Measurements from ENCODE around the gene ZSCAN5A. TPM values are rescaled to one million over a fixed set of nuclear protein-coding genes. Genes with fewer than 3 reads are reported as not detected.
"Not testable (repeated sequence)": the region's sequence is repeated elsewhere in the genome, so short reads cannot be mapped to it uniquely, and the experiment has no call there.

The ZSCAN5A gene
- total RNA-seq, 1 experiment from 2014 or later, result 9.7 TPM

DNA sequence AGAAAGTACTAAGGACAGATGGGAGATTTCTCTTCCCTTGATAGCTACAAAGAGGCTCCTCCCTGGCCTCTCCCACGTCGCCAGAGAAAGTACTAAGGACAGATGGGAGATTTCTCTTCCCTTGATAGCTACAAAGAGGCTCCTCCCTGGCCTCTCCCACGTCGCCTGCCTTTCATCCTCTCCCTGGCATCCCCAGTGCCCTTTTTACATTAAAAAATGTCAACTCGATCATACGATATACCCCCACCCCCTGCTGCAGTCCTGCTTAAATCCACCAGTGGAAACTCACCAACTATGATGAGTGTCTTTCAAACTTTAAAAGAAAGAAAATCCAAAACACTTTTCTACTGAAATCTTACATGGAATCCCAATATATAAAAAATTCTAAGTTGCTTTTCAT, 7.6 kb downstream of the ZSCAN5A start:
- H3K27ac ChIP-seq; H3K4me3 ChIP-seq; H3K9me3 ChIP-seq (replicated peaks); DNase-seq (ENCODE audit: low read depth in 1 of 2, low spot score in 2 of 2); H3K27me3 ChIP-seq (replicated peaks); H3K4me1 ChIP-seq (replicated peaks); H3K36me3 ChIP-seq: not testable (repeated sequence)

DNA sequence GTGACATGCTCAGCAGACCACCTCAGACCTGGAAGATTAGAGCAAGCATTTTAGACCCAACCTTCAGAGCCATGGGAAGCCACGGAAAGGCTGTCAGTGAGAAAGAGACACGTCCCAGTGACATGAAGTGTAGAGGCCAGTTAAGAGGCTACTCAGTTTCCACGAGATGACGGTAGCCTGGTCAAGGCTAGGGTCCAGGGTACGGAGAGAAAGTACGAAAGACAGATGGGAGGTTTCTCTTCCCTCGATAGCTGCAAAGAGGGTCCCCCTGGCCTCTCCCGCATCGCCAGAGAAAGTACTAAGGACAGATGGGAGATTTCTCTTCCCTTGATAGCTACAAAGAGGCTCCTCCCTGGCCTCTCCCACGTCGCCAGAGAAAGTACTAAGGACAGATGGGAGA, 8.6 kb downstream of the ZSCAN5A start:
- Histone ChIP-seq H3K4me3 (no peak overlapping the region), H3K4me1 (replicated peaks) (no peaks in the 10 kb centered on the region), H3K27me3 (replicated peaks) (no peaks in the 10 kb centered on the region), H3K36me3 (peaks cover 3% of the 10 kb centered on the region), H3K27ac (no peak overlapping the region), H3K9me3 (replicated peaks) (no peaks in the 10 kb centered on the region)
- no peak for DNase-seq (ENCODE audit: low read depth in 1 of 2, low spot score in 2 of 2)

DNA sequence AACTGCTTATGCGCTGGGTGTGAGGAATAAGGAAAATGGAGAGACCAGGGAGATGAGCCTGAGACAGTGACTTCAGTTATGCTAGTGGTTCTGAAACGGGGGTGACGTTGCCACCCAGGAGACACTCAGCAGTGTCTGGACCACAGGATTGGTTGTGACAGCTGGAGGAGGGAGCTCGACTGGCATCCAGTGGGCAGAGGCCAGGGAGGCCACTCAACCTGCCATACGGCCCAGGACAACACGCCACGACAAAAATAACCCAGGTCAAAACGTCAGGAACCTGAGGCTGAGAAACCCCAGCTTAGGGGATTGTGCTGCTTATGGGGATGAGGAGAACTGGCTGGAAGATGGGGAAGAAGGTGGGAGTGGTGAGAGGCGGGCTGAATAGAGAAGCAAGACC, 10.4 kb downstream of the ZSCAN5A start:
- H3K4me3 ChIP-seq, result no peak overlapping the region
- no peaks in the 10 kb centered on the region for H3K36me3 ChIP-seq
- no peaks in the 10 kb centered on the region for H3K9me3 ChIP-seq (replicated peaks)
- H3K27ac ChIP-seq, result no peak overlapping the region
- no peaks in the 10 kb centered on the region for H3K4me1 ChIP-seq (replicated peaks)
- H3K27me3 ChIP-seq (replicated peaks), result no peaks in the 10 kb centered on the region
- no peak for DNase-seq (ENCODE audit: low read depth in 1 of 2, low spot score in 2 of 2)

DNA sequence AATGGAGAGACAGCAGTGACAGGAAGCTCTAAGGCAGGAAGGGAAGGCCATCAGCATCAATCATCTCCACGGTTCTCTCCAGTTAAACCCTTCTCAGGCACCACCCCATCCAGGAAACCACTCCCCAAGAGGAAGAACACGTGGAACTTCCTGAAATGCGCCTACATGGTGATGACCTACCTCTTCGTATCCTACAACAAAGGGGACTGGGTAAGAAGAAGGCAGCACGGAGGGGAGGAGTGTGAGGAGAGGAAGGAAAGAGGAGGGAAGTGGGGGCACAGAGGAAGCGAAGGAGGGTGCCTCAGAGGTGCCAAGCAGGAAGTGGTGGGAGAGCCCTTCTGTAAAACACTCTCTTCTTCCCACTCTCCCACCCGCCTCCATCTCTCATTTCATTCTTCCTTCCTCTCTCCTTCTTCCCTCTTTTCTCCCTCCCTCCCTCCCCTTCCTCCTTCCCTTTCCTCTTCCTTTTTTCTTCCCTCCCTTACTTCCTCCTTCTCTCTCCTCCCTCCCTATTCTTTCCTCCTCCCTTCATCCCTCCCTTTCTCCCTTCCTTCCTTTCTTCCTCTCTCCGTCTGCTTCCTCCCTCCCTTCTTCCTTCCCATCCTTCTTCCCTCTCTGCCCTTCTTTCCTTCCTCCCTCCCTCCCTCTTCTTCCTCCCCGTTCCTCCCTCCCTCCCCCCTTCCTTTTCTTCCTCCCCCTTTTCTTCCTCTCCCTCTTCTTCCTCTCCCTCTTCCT, 12.6 kb downstream of the ZSCAN5A start:
- Histone ChIP-seq H3K36me3 (no peaks in the 10 kb centered on the region), H3K4me3 (no peak overlapping the region), H3K27ac (no peak overlapping the region), H3K4me1 (replicated peaks) (no peaks in the 10 kb centered on the region), H3K9me3 (replicated peaks) (no peaks in the 10 kb centered on the region), H3K27me3 (replicated peaks) (no peaks in the 10 kb centered on the region)
- DNase-seq (ENCODE audit: low read depth in 1 of 2, low spot score in 2 of 2), result no peak

DNA sequence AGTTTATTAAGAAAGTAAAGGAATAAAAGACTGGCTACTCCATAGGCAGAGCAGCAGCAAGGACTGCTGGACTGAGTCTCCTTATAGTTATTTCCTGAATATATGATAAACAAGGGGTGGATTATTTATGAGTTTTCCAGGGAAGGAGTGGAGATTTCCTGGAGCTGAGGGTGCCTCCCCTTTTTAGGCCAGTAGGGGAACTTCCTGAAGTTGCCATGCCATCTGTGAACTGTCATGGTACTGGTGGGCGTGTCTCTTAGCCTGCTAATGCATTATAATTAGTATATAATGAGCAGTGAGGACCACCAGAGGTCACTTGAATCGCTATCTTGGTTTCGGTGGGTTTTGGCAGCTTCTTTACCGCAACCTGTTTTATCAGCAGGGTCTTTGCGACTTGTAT, 13.5 kb downstream of the ZSCAN5A start:
- Histone ChIP-seq H3K27ac (no peak overlapping the region), H3K9me3 (replicated peaks) (no peaks in the 10 kb centered on the region), H3K36me3 (no peaks in the 10 kb centered on the region), H3K4me3 (no peak overlapping the region), H3K4me1 (replicated peaks) (no peaks in the 10 kb centered on the region), H3K27me3 (replicated peaks) (no peaks in the 10 kb centered on the region)
- DNase-seq (ENCODE audit: low read depth in 1 of 2, low spot score in 2 of 2), result no peak

DNA sequence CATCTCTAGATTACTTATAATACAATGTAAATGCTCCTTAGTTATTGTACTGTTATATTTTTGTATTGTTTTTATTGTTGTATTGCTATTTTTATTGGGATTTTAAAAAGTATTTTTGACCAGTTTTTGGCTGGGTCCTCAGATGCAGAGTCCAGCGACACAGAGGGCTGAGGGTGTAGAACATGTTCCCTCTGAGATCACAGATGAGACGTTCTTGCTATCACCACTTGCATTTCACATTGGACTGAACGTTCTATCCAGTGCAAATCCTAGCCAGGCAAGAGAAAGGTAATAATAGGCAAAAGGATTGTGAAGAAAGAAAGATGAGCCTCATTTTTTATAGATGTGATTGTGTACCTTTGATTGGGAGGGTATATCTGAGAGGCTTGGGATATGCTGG, 15.0 kb downstream of the ZSCAN5A start:
- DNase-seq (ENCODE audit: low read depth in 1 of 2, low spot score in 2 of 2), result no peak
- Histone ChIP-seq H3K36me3 (no peaks in the 10 kb centered on the region), H3K9me3 (replicated peaks) (no peaks in the 10 kb centered on the region), H3K4me3 (no peak overlapping the region), H3K27me3 (replicated peaks) (no peaks in the 10 kb centered on the region), H3K27ac (no peak overlapping the region), H3K4me1 (replicated peaks) (no peaks in the 10 kb centered on the region)

DNA sequence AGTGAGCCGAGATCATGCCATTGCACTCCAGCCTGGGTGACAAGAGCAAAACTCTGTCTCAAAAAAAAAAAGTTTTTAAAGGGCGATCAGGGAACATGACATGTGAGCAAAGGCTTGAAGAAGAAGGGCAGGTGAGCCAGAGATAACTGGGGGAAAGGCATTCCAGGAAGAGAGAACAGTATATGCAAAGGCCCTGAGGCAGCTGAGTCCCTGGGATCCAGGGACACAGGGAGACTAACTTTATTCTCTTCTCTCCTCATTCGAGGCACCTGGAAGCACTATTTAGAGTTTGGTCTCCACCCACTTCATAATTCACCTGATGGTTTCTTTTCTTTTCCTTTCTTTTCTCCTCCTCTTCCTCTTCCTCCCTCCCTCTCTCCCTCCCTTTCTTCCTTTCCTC, 17.6 kb downstream of the ZSCAN5A start:
- no peaks in the 10 kb centered on the region for H3K4me1 ChIP-seq (replicated peaks)
- H3K4me3 ChIP-seq, result no peak overlapping the region
- H3K36me3 ChIP-seq, result no peaks in the 10 kb centered on the region
- no peaks in the 10 kb centered on the region for H3K27me3 ChIP-seq (replicated peaks)
- DNase-seq (ENCODE audit: low read depth in 1 of 2, low spot score in 2 of 2), result no peak
- no peak overlapping the region for H3K27ac ChIP-seq
- H3K9me3 ChIP-seq (replicated peaks), result 0 out of 2 replicates have a peak, but pooled peaks cover 2% of the 10 kb centered on the region

DNA sequence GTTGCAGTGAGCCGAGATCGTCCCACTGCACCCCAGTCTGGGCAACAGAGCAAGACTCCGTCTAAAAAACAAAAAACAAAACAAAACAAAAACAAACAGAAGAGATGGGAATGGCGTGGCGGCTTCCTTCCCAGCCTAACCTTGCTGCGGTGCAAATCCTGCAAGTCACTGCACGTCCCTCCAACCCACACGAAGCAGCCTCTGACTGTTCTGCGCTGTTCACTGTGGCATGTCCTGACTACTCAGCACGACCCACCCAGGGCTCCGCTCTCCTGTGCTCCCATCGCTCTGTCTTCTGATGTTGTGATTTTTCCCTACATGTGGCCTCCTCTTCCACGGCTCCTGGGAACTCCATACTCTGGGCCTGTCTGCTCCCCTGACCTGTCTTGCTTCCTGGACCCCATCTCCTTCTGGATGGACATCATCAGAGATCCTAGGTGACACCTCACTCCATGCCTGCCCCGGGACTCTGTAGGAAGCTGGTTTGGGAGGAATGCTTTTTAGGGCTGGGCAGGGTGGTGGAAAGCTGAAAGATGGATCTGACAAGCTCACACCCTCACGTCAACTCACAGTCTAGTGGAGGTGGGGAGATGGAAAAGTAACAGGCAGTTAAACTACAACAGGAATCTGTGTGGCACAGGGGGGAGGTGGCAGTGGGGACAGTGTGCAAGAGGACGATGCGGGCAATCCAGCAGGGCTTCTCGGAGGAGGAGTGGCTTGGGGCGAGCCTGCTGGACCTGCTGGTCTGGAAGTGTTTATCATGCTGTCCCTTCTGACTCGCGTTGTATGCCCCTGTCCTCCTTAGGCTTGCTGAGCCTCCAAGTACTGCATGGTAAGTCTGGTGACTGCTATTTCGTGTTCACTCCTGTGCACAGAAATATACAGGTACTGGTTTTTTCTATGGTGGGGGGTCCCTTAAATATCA, 18.8 kb downstream of the ZSCAN5A start:
- no peak overlapping the region for H3K27ac ChIP-seq
- no peaks in the 10 kb centered on the region for H3K27me3 ChIP-seq (replicated peaks)
- H3K36me3 ChIP-seq, result no peaks in the 10 kb centered on the region
- H3K9me3 ChIP-seq (replicated peaks), result peaks cover 2% of the 10 kb centered on the region; the same call in 1 of the 2 replicates
- no peak overlapping the region for H3K4me3 ChIP-seq
- no peaks in the 10 kb centered on the region for H3K4me1 ChIP-seq (replicated peaks)
- DNase-seq (ENCODE audit: low read depth in 1 of 2, low spot score in 2 of 2), result no peak

DNA sequence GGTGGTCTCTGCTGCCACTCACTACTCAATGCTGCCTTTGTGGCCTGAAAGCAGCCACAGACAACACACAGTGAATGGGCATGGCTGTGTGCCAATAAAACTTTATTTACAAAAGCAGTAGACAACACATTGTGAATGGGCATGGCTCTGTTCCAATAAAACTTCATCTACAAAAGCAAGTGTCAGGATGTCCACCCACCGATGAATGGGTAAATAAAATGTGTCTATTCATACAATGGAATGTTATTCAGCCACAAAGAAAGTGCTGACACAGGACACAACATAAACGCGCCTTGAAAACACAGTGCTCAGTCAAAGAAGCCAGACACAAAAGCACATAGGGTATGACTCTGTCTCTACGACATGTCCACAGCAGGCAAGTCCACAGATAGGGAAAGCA, 20.1 kb downstream of the ZSCAN5A start:
- DNase-seq (ENCODE audit: low read depth in 1 of 2, low spot score in 2 of 2), result peak in 1 of 2 experiments; percentile 16
- H3K27ac ChIP-seq, result no peak overlapping the region
- H3K9me3 ChIP-seq (replicated peaks), result peaks cover 2% of the 10 kb centered on the region; the same call in 1 of the 2 replicates

DNA sequence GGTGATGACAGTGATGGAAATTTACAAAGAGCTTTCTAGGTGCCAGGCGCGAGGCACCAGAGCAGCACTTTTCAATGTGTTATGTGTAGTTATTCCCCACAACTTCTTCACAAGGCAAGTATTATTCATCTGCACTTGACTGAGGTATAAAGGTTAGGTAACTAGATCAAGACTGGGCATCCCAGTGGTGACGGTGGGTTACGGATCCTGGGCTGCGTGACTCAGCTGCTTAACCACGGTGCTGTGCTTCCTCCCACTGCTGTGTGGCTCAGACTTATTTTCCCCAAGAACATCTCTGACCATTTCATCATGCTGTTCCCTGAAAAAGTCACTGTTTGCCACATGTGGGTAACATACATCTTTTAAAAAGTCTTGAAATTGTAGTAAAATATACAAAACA, 22.8 kb downstream of the ZSCAN5A start:
- Histone ChIP-seq H3K27me3 (replicated peaks) (no peaks in the 10 kb centered on the region), H3K36me3 (no peaks in the 10 kb centered on the region), H3K4me3 (no peak overlapping the region), H3K27ac (no peak overlapping the region), H3K9me3 (replicated peaks) (peaks cover 2% of the 10 kb centered on the region; the same call in 1 of the 2 replicates), H3K4me1 (replicated peaks) (no peaks in the 10 kb centered on the region)
- DNase-seq (ENCODE audit: low read depth in 1 of 2, low spot score in 2 of 2), result no peak

More for the DNA sequence above, 20.1 kb downstream of the ZSCAN5A start:
- Histone ChIP-seq H3K4me1 (replicated peaks) (no peaks in the 10 kb centered on the region), H3K36me3 (no peaks in the 10 kb centered on the region), H3K4me3 (no peak overlapping the region), H3K27me3 (replicated peaks) (no peaks in the 10 kb centered on the region)

DNA sequence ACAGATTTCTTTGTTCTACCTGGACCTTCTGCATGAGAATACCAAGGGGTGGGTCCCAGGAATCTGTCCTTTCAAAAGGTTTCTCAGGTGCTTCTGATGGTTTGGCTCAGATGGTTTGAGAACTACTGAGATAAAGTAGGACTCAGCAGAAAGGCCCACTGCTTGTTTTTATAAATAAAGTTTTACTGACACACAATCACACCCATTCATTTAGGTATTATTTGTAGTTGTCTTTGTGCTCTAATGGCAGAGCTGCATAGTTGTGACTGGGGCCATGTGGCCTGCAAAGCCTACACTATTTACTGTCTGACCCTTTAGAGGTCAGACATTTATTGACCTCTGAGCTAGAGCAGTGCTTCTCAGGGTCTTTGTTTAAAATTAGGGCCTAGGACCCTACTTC, 24.5 kb downstream of the ZSCAN5A start:
- H3K27me3 ChIP-seq (replicated peaks), result no peaks in the 10 kb centered on the region
- no peak overlapping the region for H3K4me3 ChIP-seq
- H3K4me1 ChIP-seq (replicated peaks), result no peaks in the 10 kb centered on the region
- DNase-seq (ENCODE audit: low read depth in 1 of 2, low spot score in 2 of 2), result no peak
- no peak overlapping the region for H3K27ac ChIP-seq
- no peaks in the 10 kb centered on the region for H3K36me3 ChIP-seq
- H3K9me3 ChIP-seq (replicated peaks), result peaks cover 2% of the 10 kb centered on the region

DNA sequence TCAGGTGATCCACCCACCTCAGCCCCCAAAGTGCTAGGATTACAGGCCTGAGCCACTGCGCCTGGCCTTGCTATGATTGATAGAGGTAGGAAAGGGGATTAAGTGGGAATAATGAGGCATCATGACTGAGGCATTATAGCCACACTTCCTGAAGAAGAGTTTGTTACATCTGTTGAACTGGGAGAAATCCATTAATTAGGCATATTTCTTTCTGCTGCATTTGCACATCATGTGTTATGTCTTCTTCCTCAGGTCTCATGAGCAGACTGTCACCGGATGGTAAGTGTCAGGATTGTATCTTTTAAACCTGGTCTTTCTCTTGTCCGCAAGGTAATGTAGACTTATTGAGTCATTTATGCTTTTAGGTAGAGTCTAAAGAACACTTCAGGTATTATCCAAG, 29.9 kb downstream of the ZSCAN5A start:
- H3K9me3 ChIP-seq (replicated peaks), result no peaks in the 10 kb centered on the region; the same call in 1 of the 2 replicates
- H3K4me1 ChIP-seq (replicated peaks), result no peaks in the 10 kb centered on the region
- no peak overlapping the region for H3K27ac ChIP-seq
- H3K36me3 ChIP-seq, result no peaks in the 10 kb centered on the region
- no peak for DNase-seq (ENCODE audit: low read depth in 1 of 2, low spot score in 2 of 2)
- no peaks in the 10 kb centered on the region for H3K27me3 ChIP-seq (replicated peaks)
- H3K4me3 ChIP-seq, result no peak overlapping the region

DNA sequence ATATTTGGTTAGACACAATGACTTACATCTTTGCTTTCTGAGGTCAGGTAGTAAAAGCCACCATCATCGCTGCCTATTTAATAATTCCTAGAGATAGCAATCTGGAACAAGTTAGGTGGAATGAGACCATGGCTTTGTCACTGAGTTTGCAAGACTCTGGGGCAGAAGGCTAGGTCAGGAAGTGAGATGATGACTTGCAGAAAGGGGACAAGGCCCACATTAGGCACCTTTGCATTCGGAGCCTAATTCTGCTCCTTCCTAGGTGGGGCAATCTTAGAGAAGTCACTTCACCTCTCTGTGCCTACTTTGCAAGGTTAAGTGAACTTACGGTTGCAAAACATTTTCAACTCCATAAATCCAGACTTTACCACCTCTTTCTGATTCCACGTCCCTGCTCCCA, 31.8 kb downstream of the ZSCAN5A start:
- H3K4me1 ChIP-seq (replicated peaks), result no peaks in the 10 kb centered on the region
- no peaks in the 10 kb centered on the region for H3K36me3 ChIP-seq
- no peak overlapping the region for H3K4me3 ChIP-seq
- H3K27me3 ChIP-seq (replicated peaks), result no peaks in the 10 kb centered on the region
- no peaks in the 10 kb centered on the region; the same call in 1 of the 2 replicates for H3K9me3 ChIP-seq (replicated peaks)
- DNase-seq (ENCODE audit: low read depth in 1 of 2, low spot score in 2 of 2), result no peak
- no peak overlapping the region for H3K27ac ChIP-seq

DNA sequence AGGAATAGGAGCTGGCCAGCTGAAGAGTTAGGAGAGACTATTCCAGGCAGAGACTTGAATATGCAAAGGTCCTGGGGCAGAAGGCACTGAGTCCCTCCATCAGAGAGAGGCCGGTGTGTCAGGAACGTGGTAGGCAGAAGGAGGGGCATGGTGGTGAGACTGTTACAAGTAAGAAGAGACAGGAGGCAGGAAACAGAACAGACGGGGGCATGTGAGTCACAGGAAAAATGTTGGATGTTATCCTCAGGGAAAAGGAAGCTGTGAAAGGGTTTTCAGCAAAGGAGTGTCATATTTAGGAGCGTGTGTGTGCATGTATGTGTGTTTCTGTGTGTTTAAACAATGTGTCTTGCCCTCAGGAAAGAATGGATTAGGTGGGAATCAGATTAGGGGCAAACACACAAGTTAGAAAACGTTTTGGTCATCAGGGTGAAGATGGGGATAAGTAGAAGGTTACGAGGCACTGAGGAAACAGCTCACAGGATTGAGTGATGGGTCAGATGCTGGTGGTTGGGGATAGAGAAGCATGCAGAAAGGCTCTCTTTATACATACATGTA, 41.0 kb downstream of the ZSCAN5A start:
- DNase-seq (ENCODE audit: low read depth in 1 of 2, low spot score in 2 of 2), result no peak
- Histone ChIP-seq H3K4me1 (replicated peaks) (no peaks in the 10 kb centered on the region), H3K9me3 (replicated peaks) (peaks cover 15% of the 10 kb centered on the region), H3K27me3 (replicated peaks) (no peaks in the 10 kb centered on the region), H3K27ac (no peak overlapping the region), H3K4me3 (no peak overlapping the region), H3K36me3 (no peaks in the 10 kb centered on the region)
